ENCODE measurements around the gene PEPD.

Gene PEPD

DNA sequence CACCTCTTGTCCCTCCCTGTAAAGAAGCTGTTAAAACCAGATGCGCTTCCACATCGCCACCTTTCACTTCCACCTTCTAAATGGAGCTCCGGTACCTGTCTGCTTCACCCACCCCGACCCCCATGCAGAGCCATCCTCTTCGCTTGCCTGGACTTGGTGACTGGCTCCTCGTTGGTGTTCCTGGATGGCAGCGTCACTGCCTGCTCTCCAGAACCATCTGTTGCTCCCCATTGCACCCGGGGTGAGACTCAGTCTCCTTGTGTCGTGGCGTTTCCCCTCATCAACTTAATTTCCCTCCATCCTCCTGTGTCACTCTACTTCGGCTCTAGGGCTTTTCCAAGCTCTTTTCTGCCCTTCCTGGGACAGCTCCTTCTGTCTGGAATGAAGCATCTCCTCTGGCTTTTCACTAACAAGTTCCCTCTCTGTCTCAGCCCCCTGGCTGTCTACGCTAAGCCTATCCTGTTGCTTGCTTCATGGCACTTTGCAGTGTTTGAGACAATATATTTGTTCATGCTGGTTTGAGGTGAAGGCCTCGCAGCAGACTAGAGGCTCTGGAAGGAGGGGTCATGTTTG, 137.8 kb downstream of the PEPD start:
- DNase-seq (ENCODE audit: low read depth in 2 of 2): no peak

DNA sequence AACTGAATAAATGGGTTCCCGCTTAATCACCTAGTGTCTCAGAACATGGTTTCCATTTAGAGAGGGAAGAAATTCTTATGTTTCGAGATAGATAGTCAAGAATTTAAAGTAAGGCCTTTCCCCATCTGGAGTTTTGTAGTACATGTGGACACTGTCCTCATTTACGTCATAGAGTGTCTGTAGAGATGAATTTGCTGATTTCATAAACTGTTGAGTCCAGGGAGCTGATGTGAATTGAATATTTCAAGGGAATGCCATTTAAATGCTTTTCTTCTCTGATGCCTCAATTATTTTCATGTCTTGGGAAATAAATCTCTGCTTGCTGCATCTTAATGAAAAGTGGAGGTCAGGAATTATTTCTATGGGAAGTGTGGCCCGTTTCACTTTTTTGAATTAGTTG, 138.6 kb downstream of the PEPD start:
- no peak for DNase-seq (ENCODE audit: low read depth in 2 of 2)

DNA sequence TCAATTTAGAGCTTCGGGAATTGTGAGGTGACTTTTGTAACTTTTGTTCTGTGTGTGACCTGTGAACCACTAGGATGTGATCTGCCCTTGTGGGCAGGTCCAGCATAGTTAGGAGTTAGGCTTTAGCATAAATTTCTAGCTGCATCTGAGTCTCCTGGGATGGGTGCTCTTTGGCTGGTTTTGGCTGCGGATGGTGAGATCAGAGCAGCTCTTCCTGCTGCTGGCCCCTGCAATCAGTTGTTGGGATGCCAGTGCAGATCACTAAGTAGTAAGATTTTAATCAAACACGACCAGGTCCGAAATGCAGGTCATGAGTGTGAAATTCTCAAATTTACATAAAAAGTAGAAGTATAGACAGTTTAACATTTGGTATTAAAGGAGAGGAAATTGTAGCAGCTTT, 139.6 kb downstream of the PEPD start:
- DNase-seq (ENCODE audit: low read depth in 2 of 2): no peak

DNA sequence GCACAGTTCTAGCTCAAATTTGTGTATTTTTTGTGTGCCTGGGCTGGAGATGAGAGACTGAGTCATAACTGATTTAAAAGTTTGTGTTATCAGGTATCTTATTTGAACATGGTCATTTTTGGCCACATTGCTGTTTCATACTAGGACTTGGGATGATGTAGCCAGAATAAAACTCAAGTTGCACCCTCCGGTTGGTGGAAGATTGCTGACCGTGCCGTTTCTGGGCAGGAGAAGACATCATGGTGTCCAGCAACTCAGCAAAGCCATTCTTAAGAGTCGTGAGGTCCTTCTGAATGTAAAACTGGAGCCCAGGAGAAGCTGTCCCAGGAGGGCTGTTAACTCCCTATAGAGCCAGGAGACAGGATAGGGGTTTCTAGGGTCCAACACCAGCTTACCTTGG, 140.5 kb downstream of the PEPD start:
- no peak for DNase-seq (ENCODE audit: low read depth in 2 of 2)

GRCh38 chr19:33379151-33379829, 142.3 kb downstream of the PEPD start:
- no peak for DNase-seq (ENCODE audit: low read depth in 2 of 2)

DNA sequence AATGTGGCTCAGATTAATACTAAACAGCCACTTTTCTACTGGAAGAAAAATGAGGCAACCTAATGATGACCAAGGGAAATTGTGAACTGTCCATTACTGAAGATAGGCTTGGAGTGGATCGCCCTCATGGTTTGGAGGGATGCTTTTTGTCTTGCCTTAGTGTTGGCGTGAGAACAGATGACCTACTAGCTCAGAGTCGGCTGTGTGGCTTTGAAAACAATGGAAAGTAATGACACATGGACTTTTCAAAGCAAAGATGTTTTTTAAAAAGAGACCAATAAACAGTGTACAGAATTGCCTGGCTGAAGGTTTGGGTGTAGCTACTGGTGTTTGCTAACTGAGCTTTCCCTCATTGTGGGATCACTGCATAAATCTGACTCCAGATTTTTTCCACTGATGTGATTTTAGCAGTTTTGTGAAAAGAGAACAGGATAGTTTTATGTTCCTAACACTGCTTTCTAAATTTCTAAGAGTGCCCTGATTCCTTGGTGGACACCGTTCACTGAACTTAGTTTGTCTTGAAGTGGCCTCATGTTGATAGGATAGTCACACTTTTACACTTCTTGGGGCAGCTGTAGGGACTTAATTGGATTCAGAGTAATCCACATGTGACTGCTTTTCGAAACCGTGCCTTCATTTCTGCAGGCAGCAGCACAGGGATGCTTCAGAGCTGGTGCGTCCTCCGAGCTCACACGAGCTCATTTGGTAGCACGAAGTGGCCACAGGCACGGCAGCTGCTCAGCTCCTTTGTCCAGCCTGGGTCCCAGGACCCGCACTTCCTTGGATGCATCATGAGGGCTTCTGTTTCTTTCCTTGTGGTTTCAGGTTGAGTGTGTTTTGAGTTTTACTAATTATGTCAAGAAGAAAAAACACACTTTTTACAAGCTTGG, 143.8 kb downstream of the PEPD start:
- no peak for DNase-seq (ENCODE audit: low read depth in 2 of 2)

- no peak for DNase-seq (ENCODE audit: low read depth in 2 of 2)
These were observed 144.5 kb downstream of the PEPD start for GRCh38 chr19:33376941-33377557.

GRCh38 chr19:33376423-33376822, 145.2 kb downstream of the PEPD start:
- DNase-seq (ENCODE audit: low read depth in 2 of 2): no peak

- no peak for DNase-seq (ENCODE audit: low read depth in 2 of 2)
These were observed 145.8 kb downstream of the PEPD start for GRCh38 chr19:33375837-33376159.

DNA sequence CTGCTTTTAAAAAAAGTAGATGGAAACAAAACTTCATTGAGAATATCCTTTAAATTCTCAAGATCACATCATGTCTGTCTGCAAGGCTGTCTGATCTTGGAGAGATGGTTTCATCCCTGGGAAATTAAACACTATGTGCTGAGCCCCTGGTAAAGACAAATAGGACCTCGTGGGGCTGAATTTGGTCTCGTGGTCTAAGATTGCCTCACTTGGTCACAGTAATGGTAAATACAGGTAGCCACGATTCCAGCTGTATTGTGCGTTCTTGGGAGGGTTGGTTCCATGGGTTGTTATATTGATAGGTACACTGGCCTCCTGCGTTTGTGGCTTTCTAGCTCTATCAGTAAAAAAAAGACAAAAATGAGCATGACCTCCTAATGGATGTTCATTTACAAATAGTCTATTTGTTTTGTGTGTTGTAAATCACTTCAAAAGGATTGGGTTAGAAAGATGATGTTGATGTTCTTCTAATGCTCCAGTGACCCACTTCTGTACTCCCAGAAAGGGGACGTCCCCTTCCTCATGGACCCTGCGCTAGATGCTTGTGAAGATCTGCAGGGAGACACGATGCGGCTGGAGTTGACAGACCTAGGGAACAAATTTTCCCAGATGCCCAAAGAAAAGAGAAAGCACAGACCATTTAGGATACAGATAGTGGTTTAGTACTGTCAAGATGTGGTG, 146.3 kb downstream of the PEPD start:
- DNase-seq (ENCODE audit: low read depth in 2 of 2): no peak

- no peak for DNase-seq (ENCODE audit: low read depth in 2 of 2)
These were observed 147.3 kb downstream of the PEPD start for GRCh38 chr19:33374236-33374714.

DNA sequence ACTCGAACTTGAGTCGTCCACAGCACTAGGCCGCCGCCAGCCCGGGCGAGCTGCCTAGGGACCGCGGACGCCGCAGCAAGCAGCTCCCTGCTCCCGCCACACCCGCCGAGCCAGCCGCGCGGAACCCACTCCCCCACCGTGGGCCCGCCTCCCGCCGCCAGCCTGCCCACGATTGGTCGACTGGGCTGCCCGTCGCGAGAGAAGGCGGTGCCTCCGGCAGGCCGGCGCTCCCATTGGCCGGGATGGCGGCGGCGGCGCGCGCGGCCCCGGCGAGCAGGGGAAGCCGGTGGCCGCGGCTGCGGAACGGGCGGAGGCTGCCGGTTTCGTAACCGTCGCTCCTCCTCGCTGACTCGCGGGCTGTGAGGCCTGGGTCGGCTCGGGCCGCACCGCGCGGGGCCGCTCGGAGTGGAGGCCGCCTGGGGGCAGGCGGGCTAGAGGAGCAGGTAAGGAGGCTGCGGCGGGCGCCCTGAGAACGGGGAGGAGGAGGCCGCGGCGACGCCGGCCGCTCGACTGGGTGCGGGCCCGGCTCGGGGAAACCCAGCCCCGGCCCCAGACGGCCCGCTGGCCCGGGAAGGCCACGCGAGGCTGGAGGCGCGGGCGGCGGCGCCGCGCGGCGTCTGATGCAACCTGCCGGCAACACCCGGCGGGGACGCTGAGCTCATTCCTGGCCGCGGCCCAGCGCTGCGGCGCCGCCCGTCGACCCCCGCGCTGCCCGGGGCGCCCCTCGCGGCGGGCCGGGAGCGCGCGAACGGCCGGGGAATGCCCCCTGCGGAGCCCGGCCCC, 147.9 kb downstream of the PEPD start, which contains the start of gene CEBPG:
Gene CEBPG (plus strand): TSS at position 257 of the 783 bp plus-strand sequence. CDS start 5,531 bp downstream, outside the sequence.
- peak; percentile 86 to 93 for DNase-seq (ENCODE audit: low read depth in 2 of 2)

GRCh38 chr19:33370783-33371182, 150.8 kb downstream of the PEPD start:
- no peak for DNase-seq (ENCODE audit: low read depth in 2 of 2)

DNA sequence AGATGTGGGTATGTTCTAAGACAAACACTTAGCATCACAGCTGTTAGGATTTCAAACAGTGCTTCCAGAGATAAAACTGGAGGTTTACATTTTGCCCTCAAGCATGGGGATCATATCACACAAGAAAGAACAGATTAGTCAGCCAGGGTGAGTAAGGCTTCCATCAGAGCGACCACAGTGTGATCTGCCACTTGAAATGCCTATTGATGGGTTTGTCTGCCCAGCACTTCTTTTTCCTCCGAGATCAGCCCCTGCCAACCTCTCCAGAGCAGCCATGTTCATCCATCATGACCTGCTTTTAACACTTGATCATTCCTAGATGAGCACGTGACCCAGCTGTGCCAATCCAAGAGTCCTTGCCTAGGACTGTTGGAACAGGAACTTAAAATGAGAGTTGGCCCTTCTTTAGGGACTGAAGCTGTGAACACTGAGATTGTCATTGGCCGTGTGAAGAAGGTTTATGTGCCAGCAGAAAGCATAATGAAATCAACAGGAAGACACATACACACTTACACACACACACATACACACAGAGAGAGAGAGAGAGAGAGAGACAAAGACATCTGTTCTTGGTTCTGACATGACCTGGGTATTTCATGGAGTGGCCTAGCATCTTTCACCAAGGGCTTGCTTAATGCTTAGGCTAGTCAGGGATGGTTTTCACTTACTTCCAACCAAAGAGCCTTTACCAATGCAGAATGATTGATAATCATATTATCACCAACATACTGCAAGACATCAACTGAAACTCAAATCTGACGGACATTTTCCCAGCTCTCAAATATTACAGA, 153.3 kb downstream of the PEPD start:
- no peak for DNase-seq (ENCODE audit: low read depth in 2 of 2)

DNA sequence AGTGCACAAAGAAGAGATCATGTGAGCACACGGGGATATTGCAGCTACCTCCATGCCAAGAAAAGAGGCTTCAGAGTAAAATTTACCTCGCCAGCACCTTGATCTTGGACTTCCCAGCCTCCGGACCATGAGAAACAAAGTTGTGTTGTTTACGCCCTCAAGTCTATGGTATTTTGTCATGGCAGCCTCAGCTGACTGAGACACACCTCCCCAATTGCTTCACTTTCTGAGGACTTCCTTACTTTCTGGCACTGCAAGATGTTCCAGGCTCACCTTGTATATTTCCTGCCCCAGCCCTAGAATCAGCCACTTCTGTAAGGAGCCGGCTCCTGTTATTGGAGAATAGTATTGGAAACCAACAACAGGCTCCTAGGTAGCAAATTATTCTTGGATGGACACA, 154.7 kb downstream of the PEPD start:
- DNase-seq (ENCODE audit: low read depth in 2 of 2): no peak

GRCh38 chr19:33366127-33366526, 155.5 kb downstream of the PEPD start:
- DNase-seq (ENCODE audit: low read depth in 2 of 2): no peak

- DNase-seq (ENCODE audit: low read depth in 2 of 2): no peak
These were observed 155.9 kb downstream of the PEPD start for GRCh38 chr19:33365691-33366090.

- no peak for DNase-seq (ENCODE audit: low read depth in 2 of 2)
These were observed 158.1 kb downstream of the PEPD start for GRCh38 chr19:33363476-33363875.

GRCh38 chr19:33362508-33363228, 158.9 kb downstream of the PEPD start:
- no peak for DNase-seq (ENCODE audit: low read depth in 2 of 2)

Data from stimulated activated CD8-positive, alpha-beta memory T cell treated with anti-CD3 and anti-CD28 coated beads, Interleukin-15, amount 100 ng/mL, for 4 hours (primary cell).